Rectal smooth muscle tissue (tissue), 1 donor: ENCODE measurements around the gene DCAF4.
A peak's percentile ranks its signal among the peaks of the same experiment; 100 is the strongest.

Experiments used
- H3K27ac ChIP-seq: one replicate; pipeline ENCODE4 v1.7.0; 2013; ENCODE audit warnings: low read depth, low read length, inconsistent platforms
- H3K27me3 ChIP-seq: one replicate; pipeline ENCODE4 v1.7.0; 2013; ENCODE audit warnings: low read length; ENCODE audit not compliant: control insufficient read depth, insufficient read depth
- H3K36me3 ChIP-seq: one replicate; pipeline ENCODE4 v1.7.0; 2013; ENCODE audit warnings: low read length; ENCODE audit not compliant: control insufficient read depth, insufficient read depth
- H3K4me1 ChIP-seq: one replicate; pipeline ENCODE4 v1.7.0; 2013; ENCODE audit warnings: low read length; ENCODE audit not compliant: control insufficient read depth, insufficient read depth
- H3K4me3 ChIP-seq: one replicate; pipeline ENCODE4 v1.7.0; 2013; ENCODE audit warnings: low read length
- H3K9ac ChIP-seq: one replicate; pipeline ENCODE4 v1.7.0; 2013; ENCODE audit warnings: low read length

The DCAF4 gene

DNA sequence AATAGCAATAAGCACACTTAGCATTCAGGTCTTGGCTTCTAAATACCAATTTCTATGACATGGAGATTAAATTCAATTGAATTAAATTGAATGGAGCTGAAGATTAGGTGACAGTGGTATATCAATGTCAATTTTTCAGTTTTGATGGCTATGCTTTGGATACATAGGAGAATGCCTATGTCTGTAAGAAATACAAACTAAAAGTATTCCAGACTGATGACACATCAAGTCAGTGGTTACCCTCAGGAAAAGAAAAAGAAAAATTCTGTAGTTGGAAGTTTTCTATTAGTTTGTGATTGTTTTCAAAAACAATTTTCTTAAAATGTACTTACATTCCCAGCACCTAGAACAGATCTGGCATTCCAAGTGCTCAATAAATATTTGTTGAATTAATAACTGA lies 4.9 kb upstream of the DCAF4 start:
- Histone ChIP-seq H3K4me3 (no peak overlapping the region), H3K36me3 (no peaks in the 10 kb centered on the region), H3K4me1 (peaks cover 7% of the 10 kb centered on the region), H3K27ac (no peak overlapping the region), H3K27me3 (no peaks in the 10 kb centered on the region), H3K9ac (no peak overlapping the region)

DNA sequence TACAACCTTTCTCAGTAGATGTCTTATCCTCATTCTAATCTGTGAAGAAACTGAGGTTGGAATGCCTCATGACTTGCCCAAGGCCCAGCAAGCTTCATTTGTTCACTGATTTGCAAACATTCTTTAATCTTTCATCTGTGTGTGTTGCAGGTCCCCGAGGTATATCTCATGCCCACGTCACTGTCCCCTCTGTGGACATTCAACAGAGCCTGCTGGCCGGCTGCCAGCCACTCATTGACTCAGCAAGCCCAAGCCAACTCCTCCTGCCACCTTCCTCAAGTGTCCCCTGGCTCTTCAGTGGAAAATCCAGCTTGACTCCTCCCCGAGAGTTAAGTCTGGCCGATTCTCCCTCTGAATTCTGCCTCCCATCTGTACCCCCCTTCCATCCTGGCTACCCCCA lies 1.9 kb upstream of the DCAF4 start:
- Histone ChIP-seq H3K27me3 (no peaks in the 10 kb centered on the region), H3K9ac (no peak overlapping the region), H3K27ac (no peak overlapping the region), H3K36me3 (no peaks in the 10 kb centered on the region), H3K4me1 (no peaks in the 10 kb centered on the region), H3K4me3 (no peak overlapping the region)

DNA sequence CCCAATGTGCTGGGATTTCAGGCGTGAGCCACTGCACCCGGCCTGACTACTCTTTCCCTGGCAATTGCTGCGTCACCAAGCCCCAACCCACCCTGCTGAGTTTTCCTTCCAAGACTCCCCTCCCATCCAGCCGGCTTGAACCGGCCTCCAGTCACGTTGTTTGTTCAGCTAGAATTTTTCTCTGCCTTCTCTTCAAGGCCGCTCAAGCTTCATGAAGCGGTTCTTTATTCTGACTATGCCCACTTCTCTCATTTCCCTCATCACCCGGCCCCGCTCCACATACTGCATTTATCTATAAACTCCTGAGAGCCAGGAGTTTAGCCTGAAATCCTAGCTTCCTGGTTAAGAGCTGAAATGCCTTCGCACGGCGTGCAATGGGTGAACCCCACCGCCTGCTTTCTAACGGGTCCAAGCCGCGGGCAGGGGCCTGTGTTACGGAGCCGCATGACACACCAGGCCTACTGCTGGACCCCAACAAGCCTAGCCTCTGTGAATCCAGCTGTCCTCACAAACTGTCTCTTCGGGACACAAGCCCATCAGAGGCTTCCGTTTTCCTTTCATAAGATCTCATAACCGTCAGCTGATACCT lies 999 bp upstream of the DCAF4 start:
- no peaks in the 10 kb centered on the region for H3K27me3 ChIP-seq
- peak overlapping the region; percentile 95 for H3K4me3 ChIP-seq
- peak overlapping the region; percentile 48 for H3K27ac ChIP-seq
- H3K4me1 ChIP-seq: no peaks in the 10 kb centered on the region
- H3K36me3 ChIP-seq: no peaks in the 10 kb centered on the region
- peak overlapping the region; percentile 38 for H3K9ac ChIP-seq

DNA sequence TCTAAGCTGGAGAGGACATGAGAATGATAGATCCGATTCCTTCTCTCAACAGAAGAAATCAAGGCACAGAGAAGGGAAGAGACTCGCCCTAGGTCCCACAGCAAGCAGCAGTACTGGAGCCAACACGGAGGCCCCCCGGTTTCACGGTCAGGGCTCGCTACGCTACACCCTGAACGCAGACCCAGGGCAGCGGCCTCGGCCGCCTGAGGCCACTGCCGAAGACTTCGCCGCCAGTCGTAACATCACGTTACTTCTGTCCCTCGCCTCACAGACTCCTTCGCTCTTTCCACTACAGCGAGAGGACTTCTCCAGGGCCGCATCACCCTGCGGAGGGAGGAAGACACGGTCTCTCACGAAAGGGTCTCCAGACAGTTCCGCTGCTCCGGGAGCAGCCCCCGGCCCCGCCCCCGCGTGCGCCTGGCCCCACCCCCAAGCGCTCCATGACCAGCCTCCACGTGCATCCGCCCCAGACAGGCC lies 411 bp upstream of the DCAF4 start:
- Histone ChIP-seq H3K4me3 (peak overlapping the region; percentile 95), H3K27ac (peak overlapping the region; percentile 48), H3K9ac (peak overlapping the region; percentile 38), H3K36me3 (no peaks in the 10 kb centered on the region), H3K4me1 (no peaks in the 10 kb centered on the region), H3K27me3 (no peaks in the 10 kb centered on the region)

DNA sequence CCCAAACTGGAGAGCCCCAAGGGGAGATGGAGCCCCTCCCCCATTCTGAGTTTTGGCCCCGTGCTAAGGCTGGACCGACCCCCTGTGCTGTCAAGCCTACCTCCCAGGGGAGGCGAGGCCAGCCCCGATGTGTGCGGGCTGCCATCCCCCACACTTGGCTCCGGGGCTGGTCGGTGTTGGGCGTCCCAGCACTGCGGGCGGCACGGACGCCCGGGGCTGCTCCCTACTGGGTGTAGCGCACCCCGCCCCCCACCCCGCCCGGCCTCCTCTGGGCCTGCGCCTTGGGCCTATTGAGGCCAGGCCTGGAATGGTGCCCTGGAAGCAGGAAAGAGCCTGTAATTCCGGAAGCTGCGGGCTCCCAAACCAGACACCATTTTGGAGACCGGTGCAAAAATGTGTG lies 2.6 kb downstream of the DCAF4 start:
- Histone ChIP-seq H3K36me3 (no peaks in the 10 kb centered on the region), H3K9ac (no peak overlapping the region), H3K4me3 (no peak overlapping the region), H3K27ac (no peak overlapping the region), H3K4me1 (no peaks in the 10 kb centered on the region), H3K27me3 (no peaks in the 10 kb centered on the region)

DNA sequence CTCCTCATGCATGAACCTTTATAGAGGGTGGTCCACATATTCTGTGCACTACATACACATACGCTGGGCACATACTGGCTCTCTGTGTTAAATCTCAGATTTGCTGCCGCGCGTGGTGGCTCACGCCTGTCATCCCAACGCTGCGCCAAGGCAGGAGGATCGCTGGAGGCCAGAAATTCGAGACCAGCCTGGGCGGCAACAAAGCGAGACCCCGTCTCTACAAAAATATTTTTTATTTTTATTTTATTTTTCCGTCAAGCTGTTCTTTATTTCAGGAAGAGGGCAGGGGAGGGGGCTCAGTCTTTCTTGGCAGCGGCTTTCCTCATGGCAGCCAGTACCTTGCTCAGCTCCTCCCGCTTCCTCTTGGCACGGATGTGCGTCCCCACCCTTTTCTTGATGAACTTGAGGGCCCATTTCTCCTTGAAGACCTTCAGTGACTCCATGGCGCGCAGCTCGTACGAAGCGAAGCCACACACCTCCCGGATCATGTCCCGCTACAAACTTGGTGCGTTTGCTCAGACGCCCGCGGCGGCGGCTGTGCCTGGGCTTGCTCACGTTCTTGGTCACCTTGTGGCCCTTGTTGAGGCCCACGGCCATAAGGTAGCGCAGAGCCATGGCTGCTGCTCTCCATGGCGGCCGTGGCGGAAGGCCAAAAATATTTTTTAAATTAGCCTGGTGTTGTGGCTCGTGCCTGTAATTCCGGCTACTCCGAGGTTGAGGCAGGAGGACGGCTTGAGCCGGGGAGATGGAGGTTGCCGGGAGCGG lies 3.2 kb downstream of the DCAF4 start:
- Histone ChIP-seq H3K9ac (no peak overlapping the region), H3K27ac (no peak overlapping the region), H3K4me1 (no peaks in the 10 kb centered on the region), H3K27me3 (no peaks in the 10 kb centered on the region), H3K36me3 (no peaks in the 10 kb centered on the region), H3K4me3 (no peak overlapping the region)

DNA sequence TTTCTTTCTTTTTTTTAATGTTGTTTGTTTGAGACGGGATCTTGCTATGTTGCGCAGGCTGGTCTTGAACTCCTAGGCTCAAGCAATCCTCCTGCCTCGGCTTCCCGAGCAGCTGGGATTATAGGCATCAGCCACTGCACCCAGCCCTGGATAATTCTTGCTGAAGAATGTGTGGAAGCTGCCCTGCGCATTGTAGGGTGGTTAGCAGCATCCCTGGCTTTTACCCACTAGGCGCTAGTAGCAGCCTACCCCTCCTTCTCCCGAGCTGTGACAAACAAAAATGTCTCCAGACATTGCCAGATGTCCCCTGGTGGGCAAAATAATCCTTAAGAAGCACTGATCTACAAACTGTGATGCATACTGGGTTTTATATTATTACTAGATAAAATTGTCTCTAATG lies 6.6 kb downstream of the DCAF4 start:
- Histone ChIP-seq H3K9ac (no peak overlapping the region), H3K36me3 (no peaks in the 10 kb centered on the region), H3K27ac (no peak overlapping the region), H3K4me3 (no peak overlapping the region), H3K27me3 (no peaks in the 10 kb centered on the region), H3K4me1 (no peaks in the 10 kb centered on the region)

DNA sequence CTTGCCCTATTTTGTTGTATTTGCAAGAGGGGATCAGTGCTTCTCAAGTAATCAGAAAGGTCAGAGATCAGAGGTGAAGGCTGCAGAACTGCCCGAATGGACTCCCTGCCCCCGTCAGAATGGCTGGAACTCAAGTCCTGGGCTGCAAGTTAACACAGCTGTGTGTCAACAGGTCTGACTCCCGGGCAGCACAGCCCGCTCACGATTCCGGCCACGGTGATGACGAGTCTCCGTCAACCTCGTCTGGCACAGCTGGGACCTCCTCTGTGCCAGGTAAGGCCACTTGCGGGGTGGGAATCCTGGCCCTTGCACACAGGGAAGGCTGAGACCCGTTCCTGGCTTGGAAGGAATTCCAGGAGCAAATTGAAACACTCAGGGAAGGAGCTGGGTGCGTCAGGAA lies 13.4 kb downstream of the DCAF4 start:
- peaks cover 23% of the 10 kb centered on the region for H3K36me3 ChIP-seq
- H3K4me3 ChIP-seq: no peak overlapping the region
- H3K9ac ChIP-seq: no peak overlapping the region
- no peaks in the 10 kb centered on the region for H3K27me3 ChIP-seq
- no peak overlapping the region for H3K27ac ChIP-seq
- no peaks in the 10 kb centered on the region for H3K4me1 ChIP-seq

DNA sequence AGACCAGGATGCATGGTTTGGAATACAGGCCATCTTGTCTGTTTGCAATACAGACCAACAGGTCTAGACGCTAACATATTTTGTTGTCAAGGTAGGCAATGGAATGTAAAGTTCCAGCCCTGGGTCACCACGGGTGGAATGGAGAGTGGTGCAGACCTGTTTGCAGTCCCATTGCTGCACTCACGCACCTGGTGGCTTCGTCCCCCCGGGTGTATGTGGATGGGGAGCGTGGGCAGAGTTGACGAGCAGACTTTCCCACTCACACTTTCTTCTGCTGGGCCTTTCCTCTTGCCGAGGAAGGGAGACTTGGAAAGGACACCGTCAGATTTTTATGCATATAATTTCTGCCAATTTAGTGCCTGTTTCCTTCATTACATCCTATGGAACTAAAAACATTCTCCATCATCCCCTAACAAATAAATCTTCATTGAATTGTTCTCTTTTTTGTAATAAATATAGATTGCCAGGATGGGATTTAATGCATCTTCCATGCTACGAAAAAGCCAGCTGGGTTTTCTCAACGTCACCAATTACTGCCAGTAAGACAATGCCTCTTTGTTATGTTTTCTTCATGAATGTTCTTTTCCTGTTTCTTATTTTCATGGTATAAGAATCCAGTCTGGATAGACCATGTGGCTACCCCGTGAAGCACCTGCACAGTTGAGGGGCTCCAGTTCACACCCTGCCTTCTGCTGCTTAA lies 15.2 kb downstream of the DCAF4 start:
- Histone ChIP-seq H3K4me1 (no peaks in the 10 kb centered on the region), H3K27ac (no peak overlapping the region), H3K27me3 (no peaks in the 10 kb centered on the region), H3K36me3 (peaks cover 28% of the 10 kb centered on the region), H3K9ac (no peak overlapping the region), H3K4me3 (no peak overlapping the region)

DNA sequence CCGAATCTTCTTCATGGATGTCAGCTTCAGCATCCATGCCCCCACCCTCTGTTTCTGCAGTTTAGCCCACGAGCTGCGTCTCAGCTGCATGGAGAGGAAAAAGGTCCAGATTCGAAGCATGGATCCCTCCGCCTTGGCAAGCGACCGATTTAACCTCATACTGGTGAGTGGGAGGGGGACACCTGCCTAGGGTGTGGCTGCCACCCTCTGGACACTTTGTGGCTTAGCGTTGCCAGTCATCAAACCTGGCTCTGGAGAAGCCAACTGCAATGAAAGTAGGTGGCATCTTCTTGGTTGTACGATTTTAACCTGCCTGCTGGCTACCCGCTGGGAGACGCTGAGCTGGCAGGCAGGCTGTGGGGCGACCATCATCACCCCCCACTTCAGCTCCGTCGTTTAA lies 16.7 kb downstream of the DCAF4 start:
- Histone ChIP-seq H3K9ac (no peak overlapping the region), H3K27ac (no peak overlapping the region), H3K4me3 (no peak overlapping the region), H3K27me3 (no peaks in the 10 kb centered on the region), H3K4me1 (no peaks in the 10 kb centered on the region), H3K36me3 (peaks cover 35% of the 10 kb centered on the region)

DNA sequence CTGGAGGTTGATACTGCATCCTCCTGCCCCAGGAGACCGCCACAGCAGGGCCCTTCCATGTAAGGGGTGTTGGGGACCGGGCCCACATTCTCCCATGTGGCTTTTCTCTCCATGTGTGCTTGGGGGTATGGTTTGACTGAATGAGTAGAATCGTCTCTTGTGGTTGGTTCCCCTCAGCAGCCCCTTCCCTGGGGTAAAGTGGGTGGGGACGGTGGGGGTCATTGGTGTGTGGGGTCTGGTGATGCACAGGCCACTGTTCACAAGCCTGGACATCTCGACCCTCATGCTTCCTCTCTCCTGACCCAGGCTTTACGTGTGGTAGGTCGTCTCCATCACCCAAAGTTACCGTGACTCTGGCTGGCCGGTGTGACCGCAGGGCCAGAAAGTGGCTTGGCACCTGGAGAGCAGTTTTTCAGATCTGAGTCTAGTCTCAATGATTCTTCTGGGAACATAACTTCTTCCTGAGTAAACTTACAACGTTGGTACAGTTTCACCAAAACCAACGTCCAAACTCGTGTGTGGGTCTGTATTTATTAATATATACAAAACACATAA lies 17.7 kb downstream of the DCAF4 start:
- Histone ChIP-seq H3K36me3 (peaks cover 35% of the 10 kb centered on the region), H3K9ac (no peak overlapping the region)

DNA sequence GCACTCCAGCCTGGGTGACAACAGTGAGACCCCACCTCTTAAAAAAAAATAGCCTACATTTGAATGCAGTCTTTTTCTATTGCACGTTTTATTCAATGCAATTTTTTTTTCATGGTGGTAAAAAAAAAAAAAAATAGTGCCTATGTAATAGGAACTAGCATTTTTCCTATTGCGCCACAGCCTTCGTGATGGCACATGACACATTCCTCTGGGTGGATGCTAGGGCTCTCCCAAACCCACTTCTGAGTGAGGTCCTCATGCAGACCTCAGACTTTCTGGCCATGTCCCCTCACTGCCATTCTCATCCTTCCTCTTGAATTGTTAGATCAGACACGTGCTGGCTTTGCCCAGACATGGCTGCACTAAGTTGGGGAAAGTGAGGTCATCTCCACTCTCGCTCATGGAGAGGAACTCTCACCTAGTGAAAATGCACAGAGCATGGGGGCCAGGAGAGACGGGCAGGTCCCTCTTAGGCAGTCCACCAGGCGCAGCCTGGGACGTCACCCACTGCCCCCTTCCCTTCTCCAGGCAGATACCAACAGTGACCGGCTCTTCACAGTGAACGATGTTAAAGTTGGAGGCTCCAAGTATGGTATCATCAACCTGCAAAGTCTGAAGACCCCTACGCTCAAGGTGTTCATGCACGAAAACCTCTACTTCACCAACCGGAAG lies 19.2 kb downstream of the DCAF4 start:
- H3K4me3 ChIP-seq: no peak overlapping the region
- no peaks in the 10 kb centered on the region for H3K4me1 ChIP-seq
- H3K27me3 ChIP-seq: no peaks in the 10 kb centered on the region
- H3K27ac ChIP-seq: no peak overlapping the region
- peaks cover 28% of the 10 kb centered on the region for H3K36me3 ChIP-seq
- no peak overlapping the region for H3K9ac ChIP-seq

More for the DNA sequence above, 17.7 kb downstream of the DCAF4 start:
- Histone ChIP-seq H3K4me1 (no peaks in the 10 kb centered on the region), H3K4me3 (no peak overlapping the region), H3K27ac (no peak overlapping the region), H3K27me3 (no peaks in the 10 kb centered on the region)
